ENCODE measurements around the gene TRIM9. TPM values are rescaled to one million over a fixed set of nuclear protein-coding genes. Genes with fewer than 3 reads are reported as not detected.

Gene TRIM9
- total and polyA plus RNA-seq, 2 donors (not counting 3 experiments of a cell fraction or from before 2014, with no cell fraction given): not detected

GRCh38 chr14:51002406-51002999 lies 92.4 kb downstream of the TRIM9 start:
- FAIRE-seq: no peak
- intact Hi-C loops (cut with micrococcal nuclease) (no loop called here), dilution Hi-C loops (cut with MboI; ENCODE audit: extremely low pct_ligation_motif_present, low sequenced_read_pairs) (no loop called here)
- CTCF ChIA-PET: no interaction called here
- H3K4me1 ChIP-seq (ENCODE audit: control insufficient read depth, extremely low read depth, insufficient read depth, low read length): no peaks in the 10 kb centered on the region
- H3K79me2 ChIP-seq (ENCODE audit: control insufficient read depth, insufficient read depth, low read length): no peaks in the 10 kb centered on the region
- no peak overlapping the region for H3K9ac ChIP-seq (replicated peaks; ENCODE audit: extremely low read depth, insufficient read depth, low read length)
- no peaks in the 10 kb centered on the region for H3K9me3 ChIP-seq (replicated peaks; ENCODE audit: control insufficient read depth, insufficient read depth, low read length)
- POLR2A ChIA-PET: no interaction called here
- H4K20me1 ChIP-seq (replicated peaks; ENCODE audit: control insufficient read depth, extremely low read depth, insufficient read depth, low read length): no peaks in the 10 kb centered on the region
- no peak overlapping the region for H3K4me3 ChIP-seq (replicated peaks in 1 of 3; ENCODE audit: insufficient read depth in 1 of 3, low read depth in 1 of 3, low read length in 3 of 3)
- no TSS peak for BruUV-seq (replicated peaks)
- TF ChIP-seq MYC (IDR thresholded peaks at IDR 0.05; ENCODE audit: low read depth, low read length) (no peak), POLR2A (IDR thresholded peaks at IDR 0.05; ENCODE audit: low read depth, low read length) (no peak)
- TF ChIP-seq, protein P1, sequence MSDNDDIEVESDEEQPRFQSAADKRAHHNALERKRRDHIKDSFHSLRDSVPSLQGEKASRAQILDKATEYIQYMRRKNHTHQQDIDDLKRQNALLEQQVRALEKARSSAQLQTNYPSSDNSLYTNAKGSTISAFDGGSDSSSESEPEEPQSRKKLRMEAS (IDR thresholded peaks at IDR 0.05; ENCODE audit: insufficient read depth, insufficient read length): no peak
- DNase-seq (ENCODE audit: low read depth, low spot score): no peak
- H3K27ac ChIP-seq (ENCODE audit: insufficient read depth, low read depth, low read length): no peak overlapping the region
- no peak overlapping the region for H3K4me2 ChIP-seq (ENCODE audit: insufficient read depth, low read length)
- no peaks in the 10 kb centered on the region for H3K9me1 ChIP-seq (replicated peaks; ENCODE audit: control insufficient read depth, extremely low read depth, insufficient read depth, low read length)
- no peaks in the 10 kb centered on the region for H3K36me3 ChIP-seq (ENCODE audit: control insufficient read depth in 2 of 2, extremely low read depth in 1 of 2, insufficient read depth in 2 of 2, low read length in 2 of 2)
- H2AFZ ChIP-seq (ENCODE audit: low read depth, low read length): no peak overlapping the region
- peaks cover 5 to 19% of the 10 kb centered on the region in 2 experiments for H3K27me3 ChIP-seq (ENCODE audit: control insufficient read depth in 2 of 2, insufficient read depth in 2 of 2, low read length in 2 of 2)

DNA sequence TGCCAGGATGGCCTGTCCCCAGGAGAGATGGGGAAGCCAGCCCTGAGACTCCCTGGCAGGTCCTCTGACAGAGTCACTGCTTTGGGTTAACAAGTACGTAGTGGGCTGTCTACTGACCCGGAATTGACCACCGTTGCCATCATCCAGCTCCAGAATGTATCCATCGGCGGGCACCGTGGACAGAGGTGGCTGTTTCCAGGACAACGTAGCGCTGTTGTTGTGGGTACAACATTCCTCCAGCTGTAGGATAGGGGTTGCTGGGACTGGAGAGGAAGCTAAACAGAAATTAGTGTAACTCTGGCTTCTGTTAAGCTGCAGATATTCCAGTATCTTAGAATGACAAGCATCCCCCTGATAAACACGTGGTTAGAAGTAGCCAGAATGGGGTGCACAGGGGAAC lies 94.3 kb downstream of the TRIM9 start:
- intact Hi-C loops (cut with micrococcal nuclease) (no loop called here), dilution Hi-C loops (cut with MboI; ENCODE audit: extremely low pct_ligation_motif_present, low sequenced_read_pairs) (no loop called here)
- no TSS peak for BruUV-seq (replicated peaks)
- H3K9ac ChIP-seq (replicated peaks; ENCODE audit: extremely low read depth, insufficient read depth, low read length): no peak overlapping the region
- H3K79me2 ChIP-seq (ENCODE audit: control insufficient read depth, insufficient read depth, low read length): no peaks in the 10 kb centered on the region
- CTCF ChIA-PET: interaction anchor here (1.6 kb wide), 1 partner anchor 12 kb away, joined by 4 read pairs; no protein-coding TSS in a partner anchor
- POLR2A ChIA-PET: no interaction called here
- peaks cover 7 to 12% of the 10 kb centered on the region in 2 experiments for H3K27me3 ChIP-seq (ENCODE audit: control insufficient read depth in 2 of 2, insufficient read depth in 2 of 2, low read length in 2 of 2)
- DNase-seq (ENCODE audit: low read depth, low spot score) (no peak), FAIRE-seq (no peak)
- H3K9me1 ChIP-seq (replicated peaks; ENCODE audit: control insufficient read depth, extremely low read depth, insufficient read depth, low read length): no peaks in the 10 kb centered on the region
- H3K4me3 ChIP-seq (replicated peaks in 1 of 3; ENCODE audit: insufficient read depth in 1 of 3, low read depth in 1 of 3, low read length in 3 of 3): no peak overlapping the region
- H3K9me3 ChIP-seq (replicated peaks; ENCODE audit: control insufficient read depth, insufficient read depth, low read length): no peaks in the 10 kb centered on the region
- H3K4me2 ChIP-seq (ENCODE audit: insufficient read depth, low read length): no peak overlapping the region
- no peaks in the 10 kb centered on the region for H3K4me1 ChIP-seq (ENCODE audit: control insufficient read depth, extremely low read depth, insufficient read depth, low read length)
- H3K27ac ChIP-seq (ENCODE audit: insufficient read depth, low read depth, low read length): no peak overlapping the region
- no peak overlapping the region for H2AFZ ChIP-seq (ENCODE audit: low read depth, low read length)
- H3K36me3 ChIP-seq (ENCODE audit: control insufficient read depth in 2 of 2, extremely low read depth in 1 of 2, insufficient read depth in 2 of 2, low read length in 2 of 2): no peaks in the 10 kb centered on the region
- TF ChIP-seq MYC (IDR thresholded peaks at IDR 0.05; ENCODE audit: low read depth, low read length) (no peak), POLR2A (IDR thresholded peaks at IDR 0.05; ENCODE audit: low read depth, low read length) (no peak), EZH2 (IDR thresholded peaks at IDR 0.05; ENCODE audit: borderline replicate concordance, low read depth, low read length, severe bottlenecking) (no peak), JUN (IDR thresholded peaks at IDR 0.05; ENCODE audit: borderline replicate concordance, insufficient read depth, insufficient read length, low read depth) (no peak), POLR2AphosphoS5 (IDR thresholded peaks at IDR 0.05; ENCODE audit: insufficient read depth, low read depth, low read length) (no peak), FOS (IDR thresholded peaks at IDR 0.05; ENCODE audit: borderline replicate concordance, insufficient read depth, low read length) (no peak), GATA2 (IDR thresholded peaks at IDR 0.05; ENCODE audit: insufficient read depth, insufficient read length, low read depth, low read length) (no peak)
- TF ChIP-seq, protein P1 (IDR thresholded peaks at IDR 0.05; ENCODE audit: insufficient read depth, insufficient read length): no peak
- TF ChIP-seq, protein P2, sequence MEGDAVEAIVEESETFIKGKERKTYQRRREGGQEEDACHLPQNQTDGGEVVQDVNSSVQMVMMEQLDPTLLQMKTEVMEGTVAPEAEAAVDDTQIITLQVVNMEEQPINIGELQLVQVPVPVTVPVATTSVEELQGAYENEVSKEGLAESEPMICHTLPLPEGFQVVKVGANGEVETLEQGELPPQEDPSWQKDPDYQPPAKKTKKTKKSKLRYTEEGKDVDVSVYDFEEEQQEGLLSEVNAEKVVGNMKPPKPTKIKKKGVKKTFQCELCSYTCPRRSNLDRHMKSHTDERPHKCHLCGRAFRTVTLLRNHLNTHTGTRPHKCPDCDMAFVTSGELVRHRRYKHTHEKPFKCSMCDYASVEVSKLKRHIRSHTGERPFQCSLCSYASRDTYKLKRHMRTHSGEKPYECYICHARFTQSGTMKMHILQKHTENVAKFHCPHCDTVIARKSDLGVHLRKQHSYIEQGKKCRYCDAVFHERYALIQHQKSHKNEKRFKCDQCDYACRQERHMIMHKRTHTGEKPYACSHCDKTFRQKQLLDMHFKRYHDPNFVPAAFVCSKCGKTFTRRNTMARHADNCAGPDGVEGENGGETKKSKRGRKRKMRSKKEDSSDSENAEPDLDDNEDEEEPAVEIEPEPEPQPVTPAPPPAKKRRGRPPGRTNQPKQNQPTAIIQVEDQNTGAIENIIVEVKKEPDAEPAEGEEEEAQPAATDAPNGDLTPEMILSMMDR (IDR thresholded peaks at IDR 0.05; ENCODE audit: extremely low read depth in 1 of 2, insufficient read depth in 1 of 2, low read depth in 1 of 2, low read length in 2 of 2): no peak
- H4K20me1 ChIP-seq (replicated peaks; ENCODE audit: control insufficient read depth, extremely low read depth, insufficient read depth, low read length): no peaks in the 10 kb centered on the region

Measured in endothelial cell of umbilical vein (primary cell).